GM12873 (cell line): Measurements from ENCODE around the gene DERL3.

ENCODE experiments used
- TF ChIP-seq, protein P1 (sequence below): IDR thresholded peaks from 2 replicates; pipeline ENCODE4 v1.5.1; 2012; ENCODE audit warnings: low read depth, mild to moderate bottlenecking, moderate library complexity, low read length, control low read depth; ENCODE audit not compliant: insufficient read depth; ENCODE audit errors: missing control alignments

Gene DERL3

DNA sequence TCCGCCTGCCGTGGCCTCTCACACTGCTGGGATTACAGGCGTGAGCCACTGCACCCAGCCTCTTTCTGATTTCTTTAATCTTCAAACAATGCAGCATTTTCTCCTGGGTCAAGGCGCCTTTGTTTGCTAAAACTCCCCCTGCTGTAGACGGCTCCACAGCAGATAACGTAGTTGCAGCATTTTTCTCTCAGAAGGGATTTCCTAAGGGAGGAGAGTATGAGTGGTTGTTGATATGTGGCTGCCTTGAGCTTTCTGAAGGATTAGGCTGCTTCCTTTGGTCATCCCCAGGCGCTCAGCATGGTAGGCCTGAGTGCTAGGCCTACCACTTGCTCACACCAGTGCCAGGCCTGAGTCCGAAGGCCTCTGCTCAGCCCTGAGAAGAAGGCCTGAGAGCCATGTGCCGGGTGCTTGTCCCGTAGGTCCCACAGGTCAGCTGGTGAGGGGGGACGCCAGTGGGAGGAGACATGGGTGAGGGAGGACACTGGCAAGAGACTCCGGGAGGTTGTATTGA, 34.0 kb downstream of the DERL3 start:
- TF ChIP-seq, protein P1, sequence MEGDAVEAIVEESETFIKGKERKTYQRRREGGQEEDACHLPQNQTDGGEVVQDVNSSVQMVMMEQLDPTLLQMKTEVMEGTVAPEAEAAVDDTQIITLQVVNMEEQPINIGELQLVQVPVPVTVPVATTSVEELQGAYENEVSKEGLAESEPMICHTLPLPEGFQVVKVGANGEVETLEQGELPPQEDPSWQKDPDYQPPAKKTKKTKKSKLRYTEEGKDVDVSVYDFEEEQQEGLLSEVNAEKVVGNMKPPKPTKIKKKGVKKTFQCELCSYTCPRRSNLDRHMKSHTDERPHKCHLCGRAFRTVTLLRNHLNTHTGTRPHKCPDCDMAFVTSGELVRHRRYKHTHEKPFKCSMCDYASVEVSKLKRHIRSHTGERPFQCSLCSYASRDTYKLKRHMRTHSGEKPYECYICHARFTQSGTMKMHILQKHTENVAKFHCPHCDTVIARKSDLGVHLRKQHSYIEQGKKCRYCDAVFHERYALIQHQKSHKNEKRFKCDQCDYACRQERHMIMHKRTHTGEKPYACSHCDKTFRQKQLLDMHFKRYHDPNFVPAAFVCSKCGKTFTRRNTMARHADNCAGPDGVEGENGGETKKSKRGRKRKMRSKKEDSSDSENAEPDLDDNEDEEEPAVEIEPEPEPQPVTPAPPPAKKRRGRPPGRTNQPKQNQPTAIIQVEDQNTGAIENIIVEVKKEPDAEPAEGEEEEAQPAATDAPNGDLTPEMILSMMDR: no peak

DNA sequence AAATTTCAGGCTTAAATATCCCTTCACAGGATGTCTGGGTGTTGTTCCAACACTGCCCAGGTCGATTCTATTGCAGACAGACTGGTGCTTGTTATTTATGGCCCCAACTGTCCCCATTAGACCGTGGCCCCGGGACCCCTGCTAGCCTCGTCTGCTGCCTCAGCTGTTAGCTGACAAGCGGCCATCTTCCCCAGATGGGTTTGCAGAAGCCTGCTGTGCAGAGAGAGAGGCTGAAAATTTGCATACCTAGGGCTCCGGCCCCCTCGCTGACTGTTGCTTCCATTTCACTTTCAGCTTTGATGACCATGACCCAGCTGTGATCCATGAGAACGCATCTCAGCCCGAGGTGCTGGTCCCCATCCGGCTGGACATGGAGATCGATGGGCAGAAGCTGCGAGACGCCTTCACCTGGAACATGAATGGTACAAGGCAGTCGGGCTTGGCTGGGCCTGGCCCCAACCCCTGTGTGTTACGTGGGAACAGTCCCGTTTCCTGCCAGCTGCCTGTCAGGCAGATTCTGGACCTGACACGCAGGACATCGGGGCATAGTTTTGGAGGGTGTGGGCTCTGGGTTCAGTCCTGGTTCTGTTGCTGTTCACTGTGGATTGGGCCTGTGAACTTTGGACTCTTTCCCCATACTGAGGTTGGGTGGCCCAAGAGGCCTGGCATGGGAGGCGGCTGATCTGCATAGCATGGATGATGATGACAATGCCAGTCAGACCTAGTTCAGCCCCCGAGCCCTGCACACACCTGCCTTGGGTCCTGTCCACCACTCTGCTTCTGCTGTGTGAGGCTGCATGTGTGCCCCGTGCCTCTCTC, 35.6 kb downstream of the DERL3 start:
- TF ChIP-seq, protein P1: no peak

DNA sequence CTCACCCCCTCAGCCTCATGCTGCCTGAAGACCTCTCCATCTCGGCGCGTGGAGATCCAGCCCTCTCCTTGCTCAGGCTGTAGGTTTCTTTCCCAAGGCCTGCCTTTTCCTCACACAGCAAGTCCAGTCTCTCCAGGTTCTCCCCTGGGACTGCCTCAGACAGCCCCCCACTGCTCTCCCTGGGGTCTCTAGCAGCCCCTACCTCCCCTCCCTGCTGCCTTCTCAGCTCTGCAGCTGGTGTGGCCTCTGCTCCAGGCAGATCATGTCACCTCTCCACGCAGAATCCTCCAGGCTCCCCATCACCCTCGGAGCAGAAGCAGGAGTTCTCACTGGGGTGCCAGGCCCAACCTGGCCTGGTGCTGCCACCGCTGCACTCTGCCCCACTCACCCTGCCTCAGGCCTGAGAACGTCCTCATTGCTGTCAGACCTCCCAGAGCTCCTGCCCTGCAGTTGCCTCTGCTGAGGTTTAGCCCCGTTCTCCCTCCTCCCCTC, 36.9 kb downstream of the DERL3 start:
- TF ChIP-seq, protein P1: no peak

DNA sequence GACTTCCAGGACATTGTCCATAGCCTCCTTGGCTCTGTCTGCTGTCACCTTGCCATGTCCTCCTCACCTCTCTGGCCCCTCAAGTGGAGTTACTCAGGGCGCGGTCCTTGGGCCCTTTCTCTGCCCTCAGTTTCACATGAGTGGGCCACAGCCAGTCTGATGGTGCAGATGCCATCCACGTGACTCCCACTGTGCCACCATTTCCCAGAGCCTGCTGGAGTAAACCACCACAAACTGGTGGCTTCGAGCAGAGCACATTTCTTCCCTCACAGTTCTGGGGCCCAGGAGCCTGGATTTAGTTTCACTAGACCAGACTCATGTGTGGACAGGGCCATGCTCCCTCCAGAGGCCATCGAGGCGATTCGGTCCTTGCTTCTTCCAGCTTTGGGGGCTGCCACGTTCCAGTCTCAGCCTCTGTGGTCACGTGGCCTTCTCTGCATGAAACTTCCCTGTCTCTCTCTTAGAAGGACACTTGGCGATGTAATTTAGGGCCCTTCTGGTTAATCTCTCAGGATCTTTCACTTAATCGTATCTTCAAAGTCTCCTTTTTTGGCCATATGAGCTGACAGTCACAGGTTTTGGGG, 37.5 kb downstream of the DERL3 start:
- TF ChIP-seq, protein P1: no peak

DNA sequence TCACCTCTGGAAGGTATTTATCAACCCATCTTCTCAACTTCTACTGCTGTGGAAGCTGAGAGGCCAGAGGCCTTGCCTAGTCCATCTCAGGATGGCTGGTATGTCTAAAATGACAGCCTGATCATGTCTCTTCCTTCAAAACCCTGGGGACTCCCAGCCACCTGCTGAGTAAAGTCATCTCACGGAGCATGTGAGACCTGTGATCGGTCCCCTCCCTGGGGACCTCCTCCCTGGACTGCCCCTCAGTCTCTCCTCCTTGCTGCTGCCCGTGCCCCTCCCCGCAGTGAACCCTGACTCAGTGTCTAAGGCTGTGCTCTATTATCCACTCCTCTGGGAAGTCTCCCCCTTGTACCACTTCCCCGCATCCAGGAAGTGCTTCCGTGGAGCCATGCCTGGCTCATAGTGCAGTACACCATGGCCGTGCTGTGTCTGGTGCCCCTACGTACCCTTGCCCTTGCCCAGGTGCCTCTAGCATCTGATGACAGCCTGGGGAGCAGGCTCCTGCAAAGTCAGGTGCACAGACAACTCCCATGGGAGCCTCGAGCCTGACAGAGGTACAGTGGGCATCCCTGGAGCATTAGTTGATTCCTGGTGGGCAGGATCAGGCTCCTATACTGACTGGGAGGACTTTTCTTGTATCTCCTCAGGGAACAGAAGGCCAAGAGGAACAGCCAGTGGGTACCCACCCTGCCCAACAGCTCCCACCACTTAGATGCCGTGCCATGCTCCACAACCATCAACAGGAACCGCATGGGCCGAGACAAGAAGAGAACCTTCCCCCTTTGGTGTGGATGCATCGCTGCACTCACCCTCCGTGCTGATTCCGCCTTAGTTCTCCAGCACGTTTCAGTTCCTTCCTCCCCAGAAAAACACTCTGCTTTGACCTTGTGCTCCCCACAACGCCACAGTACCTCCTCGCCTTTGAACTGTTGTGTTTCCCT, 38.2 kb downstream of the DERL3 start:
- TF ChIP-seq, protein P1: no peak

DNA sequence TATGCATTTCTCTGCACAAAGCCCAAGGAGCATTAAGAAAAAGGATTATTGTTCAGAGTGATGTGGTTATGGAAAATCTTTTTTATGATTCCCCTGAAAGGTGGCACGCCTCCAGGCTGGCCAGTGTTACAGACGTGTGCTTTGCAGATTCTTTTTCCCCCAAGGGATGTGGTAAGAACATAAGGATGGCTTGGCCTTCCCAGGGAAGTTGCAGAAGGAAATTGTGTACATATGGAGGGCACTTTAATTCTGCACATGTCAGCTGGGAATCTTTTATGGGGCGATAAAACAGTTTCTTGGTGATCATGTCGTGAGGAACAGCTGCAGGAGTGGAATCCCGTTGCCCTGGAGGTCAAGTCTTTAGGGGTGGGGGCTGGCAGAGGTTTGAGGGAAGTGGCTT, 42.3 kb downstream of the DERL3 start:
- TF ChIP-seq, protein P1: no peak

DNA sequence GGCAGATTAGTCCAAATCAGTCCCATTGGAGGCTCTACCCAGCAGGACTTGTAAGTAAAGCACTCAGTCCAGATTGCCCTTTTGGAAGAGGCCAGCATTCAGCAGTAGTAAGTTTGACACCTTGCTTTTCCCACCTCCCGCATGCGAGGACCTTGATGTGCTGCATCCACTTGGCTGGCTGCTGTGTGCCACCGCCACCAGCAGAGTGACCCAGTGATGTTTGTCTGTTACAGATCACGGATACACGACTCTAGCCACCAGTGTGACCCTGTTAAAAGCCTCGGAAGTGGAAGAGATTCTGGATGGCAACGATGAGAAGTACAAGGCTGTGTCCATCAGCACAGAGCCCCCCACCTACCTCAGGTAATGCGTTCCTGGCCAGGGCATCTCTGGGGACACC, 45.5 kb downstream of the DERL3 start:
- TF ChIP-seq, protein P1: no peak
